GM21447 (cell line): ENCODE data around the gene TRAPPC6A.

Experiments
- ATAC-seq: cut with Tn5 transposase; IDR thresholded peaks from one replicate; pipeline ENCODE4 v1.9.1; 2021; ENCODE audit not compliant: unreplicated experiment

The TRAPPC6A gene

GRCh38 chr19:45150180-45150579 is 27.9 kb downstream of the TRAPPC6A start:
- no peak for ATAC-seq

- no peak for ATAC-seq
Observed at GRCh38 chr19:45149129-45149528, 28.9 kb downstream of the TRAPPC6A start.

DNA sequence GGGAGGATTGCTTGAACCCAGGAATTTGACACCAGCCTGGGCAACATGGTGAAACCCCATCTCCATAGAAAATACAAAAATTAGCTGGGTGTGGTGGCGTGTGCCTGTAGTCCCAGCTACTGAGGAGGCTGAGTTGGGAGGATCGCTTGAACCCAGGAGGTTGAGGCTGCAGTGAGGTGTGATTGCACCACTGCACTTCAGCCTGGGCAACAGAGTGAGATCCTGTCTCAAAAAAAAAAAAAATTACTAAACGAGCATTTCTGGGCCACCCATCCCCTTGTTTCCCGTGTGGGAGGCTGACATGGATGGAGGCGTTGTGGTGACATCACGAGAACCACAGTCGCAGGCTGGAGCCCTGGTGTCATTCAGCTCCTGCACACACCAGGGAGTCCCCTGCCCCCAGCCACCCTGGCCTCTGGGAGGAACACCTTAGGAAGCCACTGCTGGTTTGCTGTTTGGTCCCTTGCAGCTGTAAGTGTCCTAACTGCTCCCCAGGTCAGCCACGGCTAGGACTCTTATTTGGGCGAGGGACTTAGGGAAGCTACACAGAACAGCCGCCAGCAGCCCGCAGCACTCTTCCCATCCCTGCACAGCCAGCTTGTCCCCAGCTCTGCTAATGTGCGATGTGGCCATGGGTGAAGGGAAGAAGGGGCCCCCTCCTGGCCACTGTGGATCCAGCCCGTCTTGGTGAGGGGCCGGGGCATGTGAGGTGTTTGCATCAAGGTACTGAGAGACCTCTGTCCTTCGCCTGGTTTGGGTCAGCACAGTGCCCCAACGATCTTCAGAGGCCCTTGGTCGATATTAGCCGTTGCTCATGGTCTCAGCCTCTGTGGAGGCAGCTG is 30.0 kb downstream of the TRAPPC6A start:
- no peak for ATAC-seq

DNA sequence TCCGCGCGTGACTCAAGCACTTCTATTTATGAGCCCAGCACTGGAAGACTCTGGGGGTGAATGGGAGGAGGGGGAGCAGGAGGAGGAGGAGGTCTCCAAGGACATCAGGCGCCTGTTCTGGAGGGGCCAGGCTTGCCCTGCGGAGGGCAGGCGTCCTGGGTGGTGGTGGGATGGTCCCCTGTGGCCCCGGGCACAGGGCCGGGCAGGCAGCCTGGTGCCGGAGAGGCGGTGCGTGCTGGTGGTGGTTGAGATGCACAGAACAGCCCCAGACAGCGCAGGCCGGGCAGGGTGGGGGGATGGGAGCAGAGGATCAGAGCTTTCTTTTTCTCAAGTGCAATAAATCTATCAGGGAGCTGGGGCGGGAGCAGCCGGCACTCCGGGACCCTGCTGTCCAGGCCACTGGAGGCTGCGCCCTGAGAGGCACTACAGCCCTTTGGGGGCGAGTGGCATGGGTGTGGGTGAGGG is 31.3 kb downstream of the TRAPPC6A start:
- ATAC-seq, result no peak

DNA sequence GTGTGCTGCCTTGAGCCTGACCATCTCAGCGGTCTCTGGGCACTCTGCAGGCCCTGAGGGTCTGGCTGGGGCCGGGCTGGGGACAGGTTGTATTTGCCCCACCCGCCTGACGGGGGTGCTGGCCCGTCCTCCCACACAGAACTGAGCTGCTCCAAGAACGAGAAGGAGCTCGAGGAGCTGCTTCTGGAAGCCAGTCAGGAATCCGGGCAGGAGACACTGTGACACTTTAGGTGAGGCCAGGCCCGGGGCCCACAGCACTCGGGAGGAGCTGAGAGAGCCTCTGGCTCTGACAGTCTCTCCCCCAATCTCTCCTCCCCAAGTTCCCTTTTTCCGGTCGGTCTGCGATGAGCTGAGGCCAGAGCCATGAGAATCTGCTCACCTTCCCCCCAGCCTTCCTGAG is 31.8 kb downstream of the TRAPPC6A start:
- ATAC-seq, result no peak

DNA sequence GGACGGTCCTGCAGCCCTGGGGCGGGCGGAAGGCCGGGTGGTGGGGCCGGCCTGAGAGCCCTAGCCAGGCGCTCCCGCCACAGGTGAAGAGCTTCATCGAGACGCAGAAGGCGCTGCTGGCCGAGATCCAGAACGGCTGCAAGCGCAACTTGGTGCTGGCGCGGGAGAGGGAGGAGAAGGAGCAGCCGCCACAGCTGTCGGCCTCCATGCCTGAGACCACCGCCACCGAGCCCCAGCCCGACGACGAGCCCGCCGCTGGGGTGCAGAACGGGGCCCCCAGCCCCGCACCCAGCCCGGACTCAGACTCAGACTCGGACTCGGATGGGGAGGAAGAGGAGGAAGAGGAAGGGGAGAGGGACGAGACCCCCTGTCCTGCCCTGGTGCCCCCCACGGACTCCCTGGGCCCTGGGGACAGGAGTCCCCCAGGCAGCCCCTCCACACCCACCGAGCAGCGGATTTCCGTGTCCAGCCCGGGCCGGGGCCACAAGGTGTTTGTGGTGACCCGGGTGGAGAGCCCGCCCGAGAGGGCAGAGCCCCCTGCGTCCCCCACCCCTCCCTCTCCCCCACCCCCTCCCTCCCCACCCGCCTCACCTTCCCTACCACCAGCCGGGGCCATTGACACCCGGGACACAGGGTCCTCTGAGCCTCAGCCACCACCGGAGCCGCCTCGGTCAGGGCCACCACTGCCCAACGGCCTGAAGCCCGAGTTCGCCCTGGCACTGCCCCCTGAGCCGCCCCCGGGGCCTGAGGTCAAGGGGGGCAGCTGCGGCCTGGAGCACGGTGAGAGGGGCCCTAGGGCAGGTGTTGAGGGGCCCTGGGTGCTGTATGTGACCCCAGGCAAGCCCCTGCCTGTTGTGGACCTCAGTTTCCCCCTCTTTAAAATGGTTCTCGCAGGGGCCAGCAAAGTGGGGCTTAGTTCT is 32.5 kb downstream of the TRAPPC6A start:
- ATAC-seq, result no peak

GRCh38 chr19:45144431-45145269 is 33.4 kb downstream of the TRAPPC6A start:
- no peak for ATAC-seq

- no peak for ATAC-seq
Observed at GRCh38 chr19:45142726-45143110, 35.3 kb downstream of the TRAPPC6A start.

- ATAC-seq, result no peak
Observed at GRCh38 chr19:45142016-45142725, 35.9 kb downstream of the TRAPPC6A start.

- no peak for ATAC-seq
Observed at GRCh38 chr19:45141203-45141900, 36.7 kb downstream of the TRAPPC6A start.

DNA sequence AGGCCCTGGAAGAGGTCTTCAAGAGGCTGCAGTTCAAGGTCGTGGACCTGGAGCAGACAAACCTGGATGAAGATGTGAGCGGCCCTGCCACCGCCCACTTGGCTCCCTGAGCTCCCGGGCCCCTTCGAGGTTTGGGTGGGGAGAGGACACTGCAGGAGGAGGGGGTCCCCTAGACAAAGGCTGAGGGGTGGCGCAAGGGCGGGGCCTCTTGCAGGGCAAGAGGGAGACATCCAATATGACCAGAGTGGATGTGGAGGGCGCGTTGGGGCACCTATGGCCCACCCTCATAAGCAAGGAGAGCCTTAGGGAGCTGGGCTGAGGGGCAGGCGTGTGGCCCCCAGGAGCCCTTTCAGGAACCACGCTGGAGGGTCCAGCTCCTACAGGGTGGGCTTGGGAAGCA is 37.5 kb downstream of the TRAPPC6A start:
- ATAC-seq, result no peak

GRCh38 chr19:45140144-45140503 is 37.9 kb downstream of the TRAPPC6A start:
- ATAC-seq, result no peak

DNA sequence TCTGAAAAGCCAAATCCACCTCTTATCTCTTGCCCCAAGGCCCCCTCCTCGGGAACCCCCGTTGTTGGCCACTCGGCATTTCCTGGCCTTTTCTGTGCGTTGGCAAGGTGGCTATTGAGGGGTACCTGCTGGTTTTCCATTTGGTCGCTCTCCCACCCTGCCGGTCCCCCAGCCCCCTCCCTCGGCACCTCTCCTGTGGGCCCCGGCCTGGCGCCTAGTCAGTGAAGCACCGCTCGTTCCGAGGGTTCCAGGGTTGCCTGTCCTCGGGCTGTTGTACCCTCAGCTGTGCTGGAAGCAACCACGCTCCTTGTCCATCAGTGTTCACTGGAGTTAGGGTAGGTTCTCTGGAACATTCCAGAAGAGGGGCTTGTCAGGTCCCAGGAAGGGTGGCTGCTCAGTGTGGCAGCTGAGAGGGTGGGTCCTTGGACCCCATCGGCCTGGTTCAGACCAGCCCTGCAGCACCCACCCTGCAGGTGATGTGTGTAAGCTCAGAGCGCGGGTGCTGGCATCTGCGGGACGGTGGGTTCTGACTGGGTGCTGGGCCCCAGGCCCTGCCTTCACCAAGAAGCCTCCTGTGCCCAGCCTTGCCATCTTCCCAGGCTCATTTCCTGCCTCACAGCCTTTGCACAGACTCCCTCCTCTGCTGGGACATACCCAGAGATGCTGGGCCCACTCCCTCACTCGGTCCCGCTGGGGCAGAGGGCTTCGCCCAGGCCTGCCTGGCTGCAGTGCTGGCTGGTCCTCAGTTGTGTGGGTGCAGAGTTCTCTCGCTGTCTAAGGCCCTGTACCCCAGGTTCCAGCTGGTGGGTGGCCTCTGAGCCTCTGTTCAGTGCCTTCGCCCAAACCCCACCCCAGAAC is 38.5 kb downstream of the TRAPPC6A start:
- no peak for ATAC-seq

GRCh38 chr19:45138303-45138751 is 39.7 kb downstream of the TRAPPC6A start:
- ATAC-seq, result no peak

DNA sequence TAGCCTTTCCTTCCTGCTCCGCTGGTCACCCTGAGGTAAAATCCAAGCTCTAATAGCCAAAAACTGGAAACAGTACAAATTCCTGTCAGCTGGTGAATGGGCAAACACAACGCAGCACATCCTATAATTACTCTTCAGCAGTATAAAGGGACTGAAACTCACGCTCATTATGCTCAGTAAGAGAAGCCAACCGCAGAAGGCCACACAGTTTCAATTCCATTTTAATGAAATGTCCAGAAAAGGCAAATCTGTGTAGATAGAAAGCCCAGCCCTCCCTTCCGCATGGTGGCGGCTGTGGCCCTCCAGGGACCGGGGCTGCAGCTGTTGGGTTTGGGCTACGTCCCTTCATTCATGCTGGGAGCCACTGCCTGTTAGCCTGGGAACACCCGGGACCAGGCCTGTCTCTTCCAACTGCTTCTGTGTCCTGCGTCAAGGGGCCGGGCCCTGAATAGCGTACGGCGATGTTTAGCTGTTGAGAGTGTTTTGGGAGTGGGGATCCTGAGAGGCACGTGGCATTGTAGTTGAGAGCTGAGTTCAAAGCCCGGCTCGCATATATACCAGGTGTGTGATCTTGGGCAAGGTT is 40.8 kb downstream of the TRAPPC6A start:
- ATAC-seq, result peak; percentile 81

DNA sequence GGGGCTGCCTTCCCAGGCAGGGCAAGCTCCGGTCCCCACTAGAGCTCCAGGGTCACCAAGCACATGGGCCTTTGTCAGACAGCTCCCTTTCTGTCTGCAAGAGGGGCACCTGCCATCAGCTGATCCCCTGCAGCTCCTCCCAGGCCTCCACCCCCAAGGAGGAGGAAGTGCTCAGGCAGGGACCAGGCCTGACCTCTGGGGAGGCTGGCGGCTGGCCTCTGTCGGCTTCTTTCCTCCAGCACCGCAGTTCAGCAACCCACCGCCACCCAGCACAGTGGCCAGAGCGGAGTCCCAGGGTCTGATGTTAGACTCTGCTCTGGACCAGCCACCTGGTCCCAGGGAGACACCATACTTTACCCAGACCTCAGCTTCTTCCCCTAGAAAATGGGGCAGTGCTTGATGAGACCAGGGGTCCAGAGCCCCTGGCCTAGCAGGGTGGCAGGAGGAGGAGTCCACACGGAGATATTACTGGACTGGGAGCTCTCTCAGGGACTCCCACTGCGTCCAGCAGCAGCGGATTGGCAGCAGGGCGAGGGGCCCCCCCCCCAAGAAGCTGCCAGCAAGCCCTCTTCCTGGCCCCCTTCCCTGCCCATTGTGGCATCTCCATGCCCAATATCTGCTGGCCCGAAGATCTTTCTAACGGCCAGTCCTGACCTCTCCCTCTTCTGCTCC is 41.4 kb downstream of the TRAPPC6A start:
- no peak for ATAC-seq

DNA sequence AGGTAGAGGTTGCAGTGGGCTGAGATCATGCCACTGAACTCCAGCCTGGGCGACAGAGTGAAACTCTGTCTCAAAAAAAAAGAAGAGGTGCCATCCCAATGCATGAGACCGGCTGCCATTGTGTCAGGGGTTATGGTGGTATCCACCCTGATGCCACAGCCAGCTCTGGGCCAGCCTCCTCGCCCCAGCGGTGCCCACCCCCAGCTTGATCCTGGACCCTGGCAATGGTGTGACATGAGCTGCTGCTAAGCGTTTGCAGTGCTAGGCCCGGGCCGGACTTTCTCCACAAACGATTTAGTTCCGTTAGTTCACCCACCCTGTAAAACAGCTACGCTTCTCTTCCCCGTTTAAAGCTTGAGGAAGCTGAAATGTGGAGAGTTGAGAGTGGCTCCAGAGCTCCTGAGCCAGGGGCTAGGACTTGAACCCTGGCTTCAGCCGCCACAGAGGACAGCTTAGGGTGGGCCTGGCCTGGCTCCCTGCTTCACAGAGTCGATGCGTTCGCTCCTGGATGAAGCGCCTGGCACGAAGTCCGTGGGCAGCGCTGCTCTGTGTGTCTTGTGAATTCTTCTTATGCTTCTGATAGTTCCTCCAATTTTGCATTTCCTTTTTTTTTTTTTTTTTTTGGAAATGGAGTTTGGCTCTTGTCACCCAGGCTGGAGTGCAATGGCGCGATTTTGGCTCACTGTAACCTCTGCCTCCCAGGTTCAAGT is 42.7 kb downstream of the TRAPPC6A start:
- no peak for ATAC-seq
